ENCODE data around the gene KIN.

KIN gene

GRCh38 chr10:7766241-7766640, 21.6 kb downstream of the KIN start:
- Histone ChIP-seq H2AFZ (ENCODE audit: low read depth, low read length) (no peak overlapping the region), H3K9ac (ENCODE audit: low read length) (no peak overlapping the region), H3K9me3 (ENCODE audit: insufficient read depth, low read length) (no peaks in the 10 kb centered on the region), H3K36me3 (replicated peaks; ENCODE audit: low read depth, low read length) (peaks cover 12% of the 10 kb centered on the region), H3K27ac (ENCODE audit: low read length) (no peak overlapping the region), H3K4me1 (ENCODE audit: low read length) (no peaks in the 10 kb centered on the region), H4K20me1 (ENCODE audit: insufficient read depth, low read length) (no peaks in the 10 kb centered on the region), H3K27me3 (ENCODE audit: low read depth, low read length) (no peaks in the 10 kb centered on the region), H3K79me2 (ENCODE audit: low read length) (no peaks in the 10 kb centered on the region), H3K4me3 (ENCODE audit: low read length) (no peak overlapping the region), H3K4me2 (ENCODE audit: low read length) (no peak overlapping the region)
- TF ChIP-seq CTCF (IDR thresholded peaks at IDR 0.05; ENCODE audit: low read depth, low read length) (no peak), EZH2phosphoT487 (IDR thresholded peaks at IDR 0.05; ENCODE audit: low read depth) (no peak)

- Histone ChIP-seq H3K4me2 (ENCODE audit: low read length) (no peak overlapping the region), H2AFZ (ENCODE audit: low read depth, low read length) (no peak overlapping the region), H4K20me1 (ENCODE audit: insufficient read depth, low read length) (no peaks in the 10 kb centered on the region), H3K9ac (ENCODE audit: low read length) (no peak overlapping the region), H3K79me2 (ENCODE audit: low read length) (no peaks in the 10 kb centered on the region), H3K36me3 (replicated peaks; ENCODE audit: low read depth, low read length) (peaks cover 10% of the 10 kb centered on the region), H3K4me3 (ENCODE audit: low read length) (no peak overlapping the region), H3K27ac (ENCODE audit: low read length) (no peak overlapping the region), H3K4me1 (ENCODE audit: low read length) (no peaks in the 10 kb centered on the region), H3K27me3 (ENCODE audit: low read depth, low read length) (no peaks in the 10 kb centered on the region), H3K9me3 (ENCODE audit: insufficient read depth, low read length) (no peaks in the 10 kb centered on the region)
- TF ChIP-seq CTCF (IDR thresholded peaks at IDR 0.05; ENCODE audit: low read depth, low read length) (no peak), EZH2phosphoT487 (IDR thresholded peaks at IDR 0.05; ENCODE audit: low read depth) (no peak)
Observed at GRCh38 chr10:7763929-7764328, 23.9 kb downstream of the KIN start.

DNA sequence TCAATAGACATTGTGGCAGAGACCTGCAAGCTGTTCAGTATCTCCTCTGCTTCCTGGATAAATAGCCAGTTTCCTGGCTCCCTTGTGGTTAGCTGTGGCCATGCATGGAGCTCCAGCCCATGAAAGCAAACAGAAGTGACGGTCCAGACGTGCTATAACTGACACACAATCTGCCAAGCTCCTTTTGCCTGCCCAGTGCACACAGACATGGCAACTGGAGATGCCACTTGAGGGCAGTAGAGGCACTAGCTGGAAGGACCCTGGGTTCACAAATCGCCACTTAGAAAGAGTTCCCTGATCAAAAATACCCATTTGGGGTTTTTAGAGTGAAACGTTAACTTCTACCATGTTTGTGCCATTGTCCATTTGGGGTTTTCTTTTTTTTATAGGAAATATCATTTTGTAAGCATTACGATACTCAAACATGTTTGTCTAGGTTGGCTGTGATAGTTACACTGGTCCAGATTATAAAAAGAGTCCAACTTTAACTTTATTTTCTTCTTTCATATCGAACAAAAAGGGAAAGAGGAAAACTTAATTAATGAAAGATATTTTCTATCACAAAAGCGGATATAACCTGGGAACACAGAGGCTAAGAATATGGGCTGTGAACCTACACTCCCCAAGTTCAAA, 31.3 kb downstream of the KIN start:
- TF ChIP-seq EZH2phosphoT487 (IDR thresholded peaks at IDR 0.05; ENCODE audit: low read depth) (no peak), CTCF (IDR thresholded peaks at IDR 0.05; ENCODE audit: low read depth, low read length) (peak; percentile 54)
- no peak overlapping the region for H3K27ac ChIP-seq (ENCODE audit: low read length)
- no peaks in the 10 kb centered on the region for H3K9me3 ChIP-seq (ENCODE audit: insufficient read depth, low read length)
- H3K79me2 ChIP-seq (ENCODE audit: low read length): no peaks in the 10 kb centered on the region
- H3K4me2 ChIP-seq (ENCODE audit: low read length): no peak overlapping the region
- no peak overlapping the region for H2AFZ ChIP-seq (ENCODE audit: low read depth, low read length)
- peaks cover 8% of the 10 kb centered on the region for H3K36me3 ChIP-seq (replicated peaks; ENCODE audit: low read depth, low read length)
- no peaks in the 10 kb centered on the region for H4K20me1 ChIP-seq (ENCODE audit: insufficient read depth, low read length)
- no peaks in the 10 kb centered on the region for H3K27me3 ChIP-seq (ENCODE audit: low read depth, low read length)
- H3K9ac ChIP-seq (ENCODE audit: low read length): no peak overlapping the region
- no peak overlapping the region for H3K4me3 ChIP-seq (ENCODE audit: low read length)
- no peaks in the 10 kb centered on the region for H3K4me1 ChIP-seq (ENCODE audit: low read length)

GRCh38 chr10:7755103-7755502, 32.7 kb downstream of the KIN start:
- no peaks in the 10 kb centered on the region for H3K79me2 ChIP-seq (ENCODE audit: low read length)
- H3K36me3 ChIP-seq (replicated peaks; ENCODE audit: low read depth, low read length): peaks cover 6% of the 10 kb centered on the region
- no peaks in the 10 kb centered on the region for H3K9me3 ChIP-seq (ENCODE audit: insufficient read depth, low read length)
- H3K4me2 ChIP-seq (ENCODE audit: low read length): no peak overlapping the region
- H3K27me3 ChIP-seq (ENCODE audit: low read depth, low read length): no peaks in the 10 kb centered on the region
- no peak overlapping the region for H3K27ac ChIP-seq (ENCODE audit: low read length)
- TF ChIP-seq CTCF (IDR thresholded peaks at IDR 0.05; ENCODE audit: low read depth, low read length) (no peak), EZH2phosphoT487 (IDR thresholded peaks at IDR 0.05; ENCODE audit: low read depth) (no peak)
- H3K4me1 ChIP-seq (ENCODE audit: low read length): no peaks in the 10 kb centered on the region
- no peak overlapping the region for H2AFZ ChIP-seq (ENCODE audit: low read depth, low read length)
- H3K4me3 ChIP-seq (ENCODE audit: low read length): no peak overlapping the region
- no peaks in the 10 kb centered on the region for H4K20me1 ChIP-seq (ENCODE audit: insufficient read depth, low read length)
- H3K9ac ChIP-seq (ENCODE audit: low read length): no peak overlapping the region
